SK-N-SH treated with all-trans-retinoic acid at 6 μM for 48 hours (cell line): ENCODE measurements around the gene CISTR.

ENCODE experiments used
- ATAC-seq: fragments of 200-7000 bp; cut with Tn5 transposase; 3 replicates; pipeline ENCODE4 v1.9.1; 2020; ENCODE audit warnings: mild to moderate bottlenecking, moderate library complexity
- ARNTL ChIP-seq: fragments of 450-650 bp; formaldehyde crosslinking; IDR thresholded peaks from 2 replicates; pipeline ENCODE4 v1.5.0; 2020; ENCODE audit warnings: low read depth, mild to moderate bottlenecking, moderate library complexity, borderline replicate concordance
- BACH2 ChIP-seq: fragments of 250-450 bp; sonication (Bioruptor Pico); IDR thresholded peaks from 2 replicates; pipeline ENCODE4 v1.9.0; 2021; ENCODE audit warnings: mild to moderate bottlenecking, borderline replicate concordance
- CSDC2 ChIP-seq: fragments of 250-450 bp; sonication (Bioruptor Pico); IDR thresholded peaks from 2 replicates; pipeline ENCODE4 v1.5.0; 2020; ENCODE audit warnings: mild to moderate bottlenecking, moderate library complexity
- ESRRG ChIP-seq: fragments of 250-450 bp; sonication (Bioruptor Pico); IDR thresholded peaks from 2 replicates; pipeline ENCODE4 v1.6.1; 2021; ENCODE audit warnings: mild to moderate bottlenecking
- ISL1 ChIP-seq: fragments of 250-450 bp; sonication (Bioruptor Pico); IDR thresholded peaks from 2 replicates; pipeline ENCODE4 v2.1.2; 2022; ENCODE audit warnings: mild to moderate bottlenecking, moderate library complexity
- OSR1 ChIP-seq: fragments of 250-450 bp; sonication (Bioruptor Pico); IDR thresholded peaks from 2 replicates; pipeline ENCODE4 v1.8.0; 2022; ENCODE audit warnings: moderate library complexity, mild to moderate bottlenecking, inconsistent platforms
- POU6F1 ChIP-seq: fragments of 250-450 bp; sonication (Bioruptor Pico); IDR thresholded peaks from 2 replicates; pipeline ENCODE4 v1.8.0; 2021; ENCODE audit warnings: low read depth, mild to moderate bottlenecking, moderate library complexity, borderline replicate concordance
- PPARA ChIP-seq: fragments of 250-450 bp; sonication (Bioruptor Pico); IDR thresholded peaks from 2 replicates; pipeline ENCODE4 v1.5.0; 2020; ENCODE audit warnings: mild to moderate bottlenecking, borderline replicate concordance
- RARB ChIP-seq: fragments of 250-450 bp; sonication (Bioruptor Pico); IDR thresholded peaks from 2 replicates; pipeline ENCODE4 v1.8.0; 2021; ENCODE audit warnings: mild to moderate bottlenecking, moderate library complexity
- TCF4 ChIP-seq: fragments of 250-450 bp; sonication (Bioruptor Pico); IDR thresholded peaks from 2 replicates; pipeline ENCODE4 v1.8.0; 2021; ENCODE audit warnings: mild to moderate bottlenecking, moderate library complexity, borderline replicate concordance
- TOX ChIP-seq: fragments of 250-450 bp; sonication (Bioruptor Pico); IDR thresholded peaks from 2 replicates; pipeline ENCODE4 v1.8.0; 2021; ENCODE audit warnings: mild to moderate bottlenecking, moderate library complexity, borderline replicate concordance
- ZC3H10 ChIP-seq: fragments of 250-450 bp; sonication (Bioruptor Pico); IDR thresholded peaks from 2 replicates; pipeline ENCODE4 v1.5.1; 2021; ENCODE audit warnings: mild to moderate bottlenecking, moderate library complexity
- ZFP3 ChIP-seq: fragments of 250-450 bp; sonication (Bioruptor Pico); IDR thresholded peaks from 2 replicates; pipeline ENCODE4 v1.5.0; 2020; ENCODE audit warnings: mild to moderate bottlenecking, moderate library complexity
- ZNF565 ChIP-seq: fragments of 450-650 bp; formaldehyde crosslinking; conservative IDR thresholded peaks from 2 replicates; pipeline ENCODE4 v1.5.0; 2020; ENCODE audit warnings: low read depth, mild to moderate bottlenecking, moderate library complexity
- ZNF8 ChIP-seq: fragments of 450-650 bp; formaldehyde crosslinking; IDR thresholded peaks from 2 replicates; pipeline ENCODE4 v1.5.0; 2020; ENCODE audit warnings: mild to moderate bottlenecking, moderate library complexity
- TF ChIP-seq, protein P1 (sequence below): fragments of 250-450 bp; sonication (Bioruptor Pico); IDR thresholded peaks from 2 replicates; pipeline ENCODE4 v1.5.1; 2020; ENCODE audit warnings: low read depth, mild to moderate bottlenecking, moderate library complexity
- TF ChIP-seq, protein P2 (sequence below): fragments of 250-450 bp; sonication (Bioruptor Pico); IDR thresholded peaks from 2 replicates; pipeline ENCODE4 v1.5.1; 2021; ENCODE audit warnings: mild to moderate bottlenecking, moderate library complexity
- TF ChIP-seq, protein P3 (sequence below): fragments of 250-450 bp; sonication (Bioruptor Pico); IDR thresholded peaks from 2 replicates; pipeline ENCODE4 v1.5.0; 2020; ENCODE audit warnings: mild to moderate bottlenecking, moderate library complexity
- TF ChIP-seq, protein P4 (sequence below): fragments of 250-450 bp; sonication (Bioruptor Pico); IDR thresholded peaks from 2 replicates; pipeline ENCODE4 v1.8.0; 2020; ENCODE audit warnings: mild to moderate bottlenecking, moderate library complexity, borderline replicate concordance

The CISTR gene

DNA sequence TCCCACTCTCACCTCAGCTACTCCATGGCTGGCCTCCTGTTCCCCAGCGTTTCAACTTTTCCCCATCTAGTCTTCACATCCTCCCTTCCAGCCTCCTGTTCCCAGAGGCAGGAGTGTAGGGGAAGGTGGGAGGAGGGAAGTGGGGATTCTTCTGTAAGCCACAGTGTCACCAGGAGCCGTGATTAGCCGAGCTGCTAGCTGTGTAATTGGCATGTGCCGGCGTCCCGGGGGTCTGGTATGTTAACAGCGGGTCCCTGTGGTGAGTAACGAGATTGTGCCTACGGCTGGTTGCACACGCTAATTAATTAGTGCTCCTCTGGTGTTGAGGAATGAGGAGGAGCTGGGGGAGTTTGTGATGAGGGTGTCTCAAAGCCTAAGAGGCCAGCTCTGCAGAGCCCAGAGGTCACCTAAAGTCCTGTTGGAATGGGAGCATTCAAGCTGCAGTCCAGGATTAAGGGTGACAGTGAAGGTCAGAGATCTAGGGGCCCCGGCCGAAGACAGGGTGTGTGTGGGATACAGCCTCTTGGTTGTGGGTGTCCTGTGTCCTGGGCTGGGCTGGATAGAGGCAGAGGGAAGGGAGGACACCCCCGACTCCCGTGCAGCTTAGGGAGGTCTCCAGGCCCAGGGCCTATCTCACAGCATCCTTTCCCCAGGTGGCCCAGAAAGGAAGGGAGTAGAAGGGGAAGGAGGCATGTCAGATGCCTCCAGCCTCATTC lies 14.5 kb downstream of the CISTR start (continued):
- no peak for TF ChIP-seq CSDC2 (CRISPR knock-in tag)
- TF ChIP-seq, protein P1, sequence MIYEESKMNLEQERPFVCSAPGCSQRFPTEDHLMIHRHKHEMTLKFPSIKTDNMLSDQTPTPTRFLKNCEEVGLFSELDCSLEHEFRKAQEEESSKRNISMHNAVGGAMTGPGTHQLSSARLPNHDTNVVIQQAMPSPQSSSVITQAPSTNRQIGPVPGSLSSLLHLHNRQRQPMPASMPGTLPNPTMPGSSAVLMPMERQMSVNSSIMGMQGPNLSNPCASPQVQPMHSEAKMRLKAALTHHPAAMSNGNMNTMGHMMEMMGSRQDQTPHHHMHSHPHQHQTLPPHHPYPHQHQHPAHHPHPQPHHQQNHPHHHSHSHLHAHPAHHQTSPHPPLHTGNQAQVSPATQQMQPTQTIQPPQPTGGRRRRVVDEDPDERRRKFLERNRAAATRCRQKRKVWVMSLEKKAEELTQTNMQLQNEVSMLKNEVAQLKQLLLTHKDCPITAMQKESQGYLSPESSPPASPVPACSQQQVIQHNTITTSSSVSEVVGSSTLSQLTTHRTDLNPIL (CRISPR knock-in tag) = no peak
- no peak for TF ChIP-seq ZNF8 (CRISPR knock-in tag)
- no peak for TF ChIP-seq OSR1
- TF ChIP-seq ISL1 (CRISPR knock-in tag) = no peak
- TF ChIP-seq ARNTL (CRISPR knock-in tag) = no peak
- TF ChIP-seq ZNF565 (CRISPR knock-in tag) = no peak
- TF ChIP-seq TCF4 (CRISPR knock-in tag) = no peak

DNA sequence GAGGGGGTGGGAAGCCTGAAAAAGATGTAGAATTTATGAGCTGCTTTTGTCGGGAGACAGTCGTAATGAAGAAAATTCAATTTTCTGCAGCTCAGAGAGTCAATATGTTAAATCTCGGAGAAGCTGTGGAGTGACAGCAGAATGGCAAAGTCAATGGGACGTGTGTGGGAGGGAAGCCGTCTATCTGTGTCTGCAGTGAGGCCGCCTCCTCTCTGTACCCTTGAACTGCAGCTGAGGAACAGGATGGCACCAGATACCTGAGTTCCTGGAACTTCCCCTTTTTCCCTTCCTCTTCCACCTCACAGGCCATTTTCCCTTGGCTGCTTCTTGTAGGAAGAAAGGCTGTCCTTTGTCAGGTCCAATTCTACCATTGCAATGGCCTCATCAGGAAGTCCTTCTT lies 15.2 kb downstream of the CISTR start:
- no peak for ATAC-seq
- TF ChIP-seq, protein P2, sequence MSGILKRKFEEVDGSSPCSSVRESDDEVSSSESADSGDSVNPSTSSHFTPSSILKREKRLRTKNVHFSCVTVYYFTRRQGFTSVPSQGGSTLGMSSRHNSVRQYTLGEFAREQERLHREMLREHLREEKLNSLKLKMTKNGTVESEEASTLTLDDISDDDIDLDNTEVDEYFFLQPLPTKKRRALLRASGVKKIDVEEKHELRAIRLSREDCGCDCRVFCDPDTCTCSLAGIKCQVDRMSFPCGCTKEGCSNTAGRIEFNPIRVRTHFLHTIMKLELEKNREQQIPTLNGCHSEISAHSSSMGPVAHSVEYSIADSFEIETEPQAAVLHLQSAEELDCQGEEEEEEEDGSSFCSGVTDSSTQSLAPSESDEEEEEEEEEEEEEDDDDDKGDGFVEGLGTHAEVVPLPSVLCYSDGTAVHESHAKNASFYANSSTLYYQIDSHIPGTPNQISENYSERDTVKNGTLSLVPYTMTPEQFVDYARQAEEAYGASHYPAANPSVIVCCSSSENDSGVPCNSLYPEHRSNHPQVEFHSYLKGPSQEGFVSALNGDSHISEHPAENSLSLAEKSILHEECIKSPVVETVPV (CRISPR knock-in tag) = no peak
- TF ChIP-seq CSDC2 (CRISPR knock-in tag) (no peak), TOX (CRISPR knock-in tag) (no peak), ESRRG (CRISPR knock-in tag) (no peak), POU6F1 (CRISPR knock-in tag) (no peak), ISL1 (CRISPR knock-in tag) (no peak), BACH2 (CRISPR knock-in tag) (no peak), ZC3H10 (CRISPR knock-in tag) (no peak), RARB (no peak), PPARA (CRISPR knock-in tag) (no peak), OSR1 (no peak), ARNTL (CRISPR knock-in tag) (no peak), TCF4 (CRISPR knock-in tag) (no peak), ZNF8 (CRISPR knock-in tag) (no peak), ZFP3 (CRISPR knock-in tag) (no peak)
- TF ChIP-seq, protein P3, sequence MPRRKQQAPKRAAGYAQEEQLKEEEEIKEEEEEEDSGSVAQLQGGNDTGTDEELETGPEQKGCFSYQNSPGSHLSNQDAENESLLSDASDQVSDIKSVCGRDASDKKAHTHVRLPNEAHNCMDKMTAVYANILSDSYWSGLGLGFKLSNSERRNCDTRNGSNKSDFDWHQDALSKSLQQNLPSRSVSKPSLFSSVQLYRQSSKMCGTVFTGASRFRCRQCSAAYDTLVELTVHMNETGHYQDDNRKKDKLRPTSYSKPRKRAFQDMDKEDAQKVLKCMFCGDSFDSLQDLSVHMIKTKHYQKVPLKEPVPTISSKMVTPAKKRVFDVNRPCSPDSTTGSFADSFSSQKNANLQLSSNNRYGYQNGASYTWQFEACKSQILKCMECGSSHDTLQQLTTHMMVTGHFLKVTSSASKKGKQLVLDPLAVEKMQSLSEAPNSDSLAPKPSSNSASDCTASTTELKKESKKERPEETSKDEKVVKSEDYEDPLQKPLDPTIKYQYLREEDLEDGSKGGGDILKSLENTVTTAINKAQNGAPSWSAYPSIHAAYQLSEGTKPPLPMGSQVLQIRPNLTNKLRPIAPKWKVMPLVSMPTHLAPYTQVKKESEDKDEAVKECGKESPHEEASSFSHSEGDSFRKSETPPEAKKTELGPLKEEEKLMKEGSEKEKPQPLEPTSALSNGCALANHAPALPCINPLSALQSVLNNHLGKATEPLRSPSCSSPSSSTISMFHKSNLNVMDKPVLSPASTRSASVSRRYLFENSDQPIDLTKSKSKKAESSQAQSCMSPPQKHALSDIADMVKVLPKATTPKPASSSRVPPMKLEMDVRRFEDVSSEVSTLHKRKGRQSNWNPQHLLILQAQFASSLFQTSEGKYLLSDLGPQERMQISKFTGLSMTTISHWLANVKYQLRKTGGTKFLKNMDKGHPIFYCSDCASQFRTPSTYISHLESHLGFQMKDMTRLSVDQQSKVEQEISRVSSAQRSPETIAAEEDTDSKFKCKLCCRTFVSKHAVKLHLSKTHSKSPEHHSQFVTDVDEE (CRISPR knock-in tag) = no peak
- TF ChIP-seq, protein P4, sequence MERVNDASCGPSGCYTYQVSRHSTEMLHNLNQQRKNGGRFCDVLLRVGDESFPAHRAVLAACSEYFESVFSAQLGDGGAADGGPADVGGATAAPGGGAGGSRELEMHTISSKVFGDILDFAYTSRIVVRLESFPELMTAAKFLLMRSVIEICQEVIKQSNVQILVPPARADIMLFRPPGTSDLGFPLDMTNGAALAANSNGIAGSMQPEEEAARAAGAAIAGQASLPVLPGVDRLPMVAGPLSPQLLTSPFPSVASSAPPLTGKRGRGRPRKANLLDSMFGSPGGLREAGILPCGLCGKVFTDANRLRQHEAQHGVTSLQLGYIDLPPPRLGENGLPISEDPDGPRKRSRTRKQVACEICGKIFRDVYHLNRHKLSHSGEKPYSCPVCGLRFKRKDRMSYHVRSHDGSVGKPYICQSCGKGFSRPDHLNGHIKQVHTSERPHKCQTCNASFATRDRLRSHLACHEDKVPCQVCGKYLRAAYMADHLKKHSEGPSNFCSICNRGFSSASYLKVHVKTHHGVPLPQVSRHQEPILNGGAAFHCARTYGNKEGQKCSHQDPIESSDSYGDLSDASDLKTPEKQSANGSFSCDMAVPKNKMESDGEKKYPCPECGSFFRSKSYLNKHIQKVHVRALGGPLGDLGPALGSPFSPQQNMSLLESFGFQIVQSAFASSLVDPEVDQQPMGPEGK (CRISPR knock-in tag) = no peak
- TF ChIP-seq, protein P1 (CRISPR knock-in tag) = no peak
